GM12892 (cell line): ENCODE data around the gene ELOVL6.

Source experiments
- POLR2A ChIP-seq: IDR thresholded peaks from 2 replicates; pipeline ENCODE4 v1.6.1; 2011; ENCODE audit warnings: low read depth, low read length, control low read depth
- TAF1 ChIP-seq: IDR thresholded peaks from 2 replicates; pipeline ENCODE4 v1.6.1; 2011; ENCODE audit warnings: low read depth, mild to moderate bottlenecking, control low read depth, low read length, borderline replicate concordance

GRCh38 chr4:110132816-110133719, 65.3 kb downstream of the ELOVL6 start:
- no peak for TF ChIP-seq TAF1
- no peak for TF ChIP-seq POLR2A
